KOPT-K1 (cell line): Measurements from ENCODE around the gene FRG2.
"Not testable (repeated sequence)": the region's sequence is repeated elsewhere in the genome, so short reads cannot be mapped to it uniquely, and the experiment has no call there.

Experiments used
- H3K27ac ChIP-seq: fragments of 200-600 bp; sonication (generic); 2 replicates; pipeline ENCODE4 v1.5.1; 2016; ENCODE audit warnings: antibody characterized with exemption, mild to moderate bottlenecking, low read depth, low read length; ENCODE audit not compliant: poor library complexity, severe bottlenecking
- H3K36me3 ChIP-seq: fragments of 200-600 bp; sonication (generic); 2 replicates; pipeline ENCODE4 v1.5.1; 2017; ENCODE audit warnings: antibody characterized with exemption, mild to moderate bottlenecking, low read length, moderate library complexity; ENCODE audit not compliant: insufficient read depth
- H3K9me3 ChIP-seq: fragments of 200-600 bp; sonication (generic); 2 replicates; pipeline ENCODE4 v1.5.1; 2017; ENCODE audit warnings: antibody characterized with exemption, low read length, mild to moderate bottlenecking; ENCODE audit not compliant: insufficient read depth, poor library complexity, severe bottlenecking

Gene FRG2

GRCh38 chr4:189980292-189980691, 46.8 kb downstream of the FRG2 start:
- not testable (repeated sequence) for H3K9me3 ChIP-seq, H3K36me3 ChIP-seq, H3K27ac ChIP-seq

DNA sequence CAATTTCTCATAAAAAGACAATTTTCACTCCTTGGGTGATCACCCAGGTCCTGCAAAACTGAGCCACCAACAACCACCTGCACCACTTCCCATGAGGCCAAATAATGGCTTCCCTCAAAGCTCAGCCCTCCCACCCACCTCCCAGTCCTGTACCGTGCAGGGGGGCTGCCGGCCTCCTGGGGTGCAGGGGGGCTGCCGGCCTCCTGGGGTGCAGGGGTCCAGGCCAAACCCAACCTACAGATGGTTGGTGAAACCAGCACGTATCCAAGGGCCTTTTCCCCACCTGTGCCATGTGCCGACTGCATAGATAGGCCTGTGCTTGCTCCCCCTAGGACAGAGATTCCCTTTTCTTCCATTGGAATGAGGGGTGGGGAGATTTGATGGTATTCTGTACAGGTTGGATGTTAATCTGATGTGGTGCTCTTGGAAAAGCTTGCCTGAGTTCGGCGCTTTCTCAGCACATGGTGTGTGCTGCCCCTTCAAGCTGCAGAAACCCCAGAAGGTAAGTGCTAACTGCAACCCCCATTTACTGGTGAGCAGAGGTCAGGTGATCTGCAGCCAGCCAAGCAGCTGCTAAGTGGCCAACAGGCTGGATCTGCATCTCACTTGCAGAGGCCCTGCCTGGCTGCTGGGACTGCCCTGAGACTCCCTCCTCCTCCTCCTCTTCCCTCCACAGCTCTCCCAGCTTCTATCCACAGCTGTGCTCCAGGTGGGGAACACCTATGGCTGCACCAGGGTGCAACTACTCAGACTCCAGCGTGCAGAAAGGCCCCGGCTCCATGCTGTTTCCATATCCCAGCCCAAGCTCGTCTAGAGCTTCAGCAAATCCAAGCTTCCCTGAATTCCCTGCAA, 47.6 kb downstream of the FRG2 start:
- Histone ChIP-seq H3K36me3 (no peaks in the 10 kb centered on the region), H3K27ac (no peak overlapping the region), H3K9me3 (no peaks in the 10 kb centered on the region)
